GM12892 (cell line): ENCODE results near the gene TSG101.

Source experiments
- POLR2A ChIP-seq: IDR thresholded peaks from 2 replicates; pipeline ENCODE4 v1.6.1; 2011; ENCODE audit warnings: low read depth, low read length, control low read depth
- POLR2AphosphoS5 ChIP-seq: IDR thresholded peaks from 2 replicates; pipeline ENCODE4 v1.6.1; 2011; ENCODE audit warnings: low read depth, low read length, control low read depth
- TAF1 ChIP-seq: IDR thresholded peaks from 2 replicates; pipeline ENCODE4 v1.6.1; 2011; ENCODE audit warnings: low read depth, mild to moderate bottlenecking, control low read depth, low read length, borderline replicate concordance

GRCh38 chr11:18472587-18472986 lies 54.2 kb downstream of the TSG101 start:
- TF ChIP-seq POLR2A (no peak), POLR2AphosphoS5 (no peak), TAF1 (no peak)
